K562 (cell line): ENCODE measurements around the gene FBXL2.

Experiments
- ETV6 ChIP-seq, 3 experiments: fragments of 150-350 bp in 1 of 3; sonication (generic) in 1 of 3; formaldehyde crosslinking in 1 of 3; IDR thresholded peaks; 2 replicates each; pipeline versions ENCODE4 v1.6.1 to v1.8.0; 2014 to 2022; ENCODE audit warnings: borderline replicate concordance in 2 of 3, low read depth in 2 of 3, antibody characterized with exemption in 1 of 3, low read length in 1 of 3, mild to moderate bottlenecking in 1 of 3, missing genetic modification reagents in 1 of 3
- HNRNPLL ChIP-seq: fragments of 200-400 bp; formaldehyde crosslinking; IDR thresholded peaks from 2 replicates; pipeline ENCODE4 v1.6.1; 2017; ENCODE audit warnings: low read length, low read depth, mild to moderate bottlenecking; ENCODE audit not compliant: poor library complexity, severe bottlenecking
- MTF1 ChIP-seq: fragments of 250-450 bp; sonication (Bioruptor Pico); IDR thresholded peaks from 2 replicates; pipeline ENCODE4 v1.9.0; 2021; ENCODE audit warnings: moderate library complexity, mild to moderate bottlenecking, inconsistent platforms, borderline replicate concordance
- MYC ChIP-seq, 2 experiments: fragments of 250-450 bp in 1 of 2; sonication (Bioruptor Pico) in 1 of 2; IDR thresholded peaks; 2 replicates each; pipeline versions ENCODE4 v1.5.1 to v1.6.1; 2012 to 2021; ENCODE audit warnings: low read depth in 2 of 2, borderline replicate concordance in 1 of 2, improper control_type of control experiment in 1 of 2, low read length in 1 of 2, mild to moderate bottlenecking in 1 of 2, moderate library complexity in 1 of 2
- POLR2A ChIP-seq: fragments of 450-650 bp; conservative IDR thresholded peaks from 2 replicates; pipeline ENCODE4 v1.6.1; 2016
- POLR2AphosphoS5 ChIP-seq: IDR thresholded peaks from 2 replicates; pipeline ENCODE4 v1.6.1; 2011; ENCODE audit warnings: mild to moderate bottlenecking, low read depth, low read length, moderate library complexity; ENCODE audit not compliant: control insufficient read depth, insufficient read depth
- SMARCB1 ChIP-seq: IDR thresholded peaks from 2 replicates; pipeline ENCODE4 v1.6.1; 2011; ENCODE audit warnings: improper control_type of control experiment, low read depth; ENCODE audit not compliant: insufficient read length
- TAF1 ChIP-seq: IDR thresholded peaks from 2 replicates; pipeline ENCODE4 v1.6.1; 2011; ENCODE audit warnings: mild to moderate bottlenecking, low read length, moderate library complexity; ENCODE audit not compliant: insufficient read depth, control insufficient read depth, severe bottlenecking; ENCODE audit errors: extremely low read depth
- TF ChIP-seq, protein P1 (sequence below), 3 experiments: IDR thresholded peaks in 2 of 3; conservative IDR thresholded peaks in 1 of 3; 2 replicates each; pipeline ENCODE4 v1.5.1; 2011 to 2012; ENCODE audit warnings: low read length in 3 of 3, mild to moderate bottlenecking in 3 of 3, control low read depth in 2 of 3, improper control_type of control experiment in 1 of 3, inconsistent platforms in 1 of 3, low read depth in 1 of 3, mixed read lengths in 1 of 3, moderate library complexity in 1 of 3; ENCODE audit not compliant: insufficient read depth in 2 of 3
- TF ChIP-seq, protein P2 (sequence below), 2 experiments: fragments of 450-650 bp in 1 of 2; sonication (generic) in 1 of 2; formaldehyde crosslinking in 1 of 2; IDR thresholded peaks; 2 replicates each; pipeline versions ENCODE4 v1.7.1 to v1.9.0; 2016 to 2022; ENCODE audit warnings: inconsistent platforms in 1 of 2, mild to moderate bottlenecking in 1 of 2, missing genetic modification reagents in 1 of 2
- TF ChIP-seq, protein P3 (sequence below): fragments of 450-650 bp; formaldehyde crosslinking; IDR thresholded peaks from 2 replicates; pipeline ENCODE4 v1.4.0; 2022; ENCODE audit warnings: missing genetic modification characterization

DNA sequence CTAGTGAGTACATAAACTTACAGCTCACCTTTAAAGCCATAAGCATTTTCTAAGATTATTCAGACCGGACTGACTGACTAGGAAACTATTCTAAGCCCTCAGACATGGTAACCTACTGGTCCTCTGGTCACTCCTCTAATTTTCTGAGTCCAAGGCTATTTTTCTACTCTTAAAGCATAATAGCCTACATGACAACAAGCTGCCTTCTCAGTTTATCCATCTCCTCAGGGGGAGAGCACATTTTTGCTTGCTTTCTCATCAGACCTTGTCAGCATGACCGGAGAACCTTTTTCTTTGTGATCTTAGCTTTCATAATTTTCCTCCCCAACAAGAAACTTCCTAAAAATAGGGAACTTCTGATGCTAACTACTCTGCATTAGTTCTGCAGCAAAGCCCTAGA, 124.5 kb downstream of the FBXL2 start:
- no peak for TF ChIP-seq HNRNPLL
- TF ChIP-seq POLR2A, result no peak
- TF ChIP-seq TAF1, result no peak
- TF ChIP-seq, protein P1, sequence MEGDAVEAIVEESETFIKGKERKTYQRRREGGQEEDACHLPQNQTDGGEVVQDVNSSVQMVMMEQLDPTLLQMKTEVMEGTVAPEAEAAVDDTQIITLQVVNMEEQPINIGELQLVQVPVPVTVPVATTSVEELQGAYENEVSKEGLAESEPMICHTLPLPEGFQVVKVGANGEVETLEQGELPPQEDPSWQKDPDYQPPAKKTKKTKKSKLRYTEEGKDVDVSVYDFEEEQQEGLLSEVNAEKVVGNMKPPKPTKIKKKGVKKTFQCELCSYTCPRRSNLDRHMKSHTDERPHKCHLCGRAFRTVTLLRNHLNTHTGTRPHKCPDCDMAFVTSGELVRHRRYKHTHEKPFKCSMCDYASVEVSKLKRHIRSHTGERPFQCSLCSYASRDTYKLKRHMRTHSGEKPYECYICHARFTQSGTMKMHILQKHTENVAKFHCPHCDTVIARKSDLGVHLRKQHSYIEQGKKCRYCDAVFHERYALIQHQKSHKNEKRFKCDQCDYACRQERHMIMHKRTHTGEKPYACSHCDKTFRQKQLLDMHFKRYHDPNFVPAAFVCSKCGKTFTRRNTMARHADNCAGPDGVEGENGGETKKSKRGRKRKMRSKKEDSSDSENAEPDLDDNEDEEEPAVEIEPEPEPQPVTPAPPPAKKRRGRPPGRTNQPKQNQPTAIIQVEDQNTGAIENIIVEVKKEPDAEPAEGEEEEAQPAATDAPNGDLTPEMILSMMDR (IDR thresholded peaks at IDR 0.05 in 2 of 3, conservative IDR thresholded peaks at IDR 0.05 in 1 of 3; ENCODE audit: insufficient read depth in 2 of 3, low read depth in 1 of 3, low read length in 3 of 3), result no peak
- TF ChIP-seq, protein P2, sequence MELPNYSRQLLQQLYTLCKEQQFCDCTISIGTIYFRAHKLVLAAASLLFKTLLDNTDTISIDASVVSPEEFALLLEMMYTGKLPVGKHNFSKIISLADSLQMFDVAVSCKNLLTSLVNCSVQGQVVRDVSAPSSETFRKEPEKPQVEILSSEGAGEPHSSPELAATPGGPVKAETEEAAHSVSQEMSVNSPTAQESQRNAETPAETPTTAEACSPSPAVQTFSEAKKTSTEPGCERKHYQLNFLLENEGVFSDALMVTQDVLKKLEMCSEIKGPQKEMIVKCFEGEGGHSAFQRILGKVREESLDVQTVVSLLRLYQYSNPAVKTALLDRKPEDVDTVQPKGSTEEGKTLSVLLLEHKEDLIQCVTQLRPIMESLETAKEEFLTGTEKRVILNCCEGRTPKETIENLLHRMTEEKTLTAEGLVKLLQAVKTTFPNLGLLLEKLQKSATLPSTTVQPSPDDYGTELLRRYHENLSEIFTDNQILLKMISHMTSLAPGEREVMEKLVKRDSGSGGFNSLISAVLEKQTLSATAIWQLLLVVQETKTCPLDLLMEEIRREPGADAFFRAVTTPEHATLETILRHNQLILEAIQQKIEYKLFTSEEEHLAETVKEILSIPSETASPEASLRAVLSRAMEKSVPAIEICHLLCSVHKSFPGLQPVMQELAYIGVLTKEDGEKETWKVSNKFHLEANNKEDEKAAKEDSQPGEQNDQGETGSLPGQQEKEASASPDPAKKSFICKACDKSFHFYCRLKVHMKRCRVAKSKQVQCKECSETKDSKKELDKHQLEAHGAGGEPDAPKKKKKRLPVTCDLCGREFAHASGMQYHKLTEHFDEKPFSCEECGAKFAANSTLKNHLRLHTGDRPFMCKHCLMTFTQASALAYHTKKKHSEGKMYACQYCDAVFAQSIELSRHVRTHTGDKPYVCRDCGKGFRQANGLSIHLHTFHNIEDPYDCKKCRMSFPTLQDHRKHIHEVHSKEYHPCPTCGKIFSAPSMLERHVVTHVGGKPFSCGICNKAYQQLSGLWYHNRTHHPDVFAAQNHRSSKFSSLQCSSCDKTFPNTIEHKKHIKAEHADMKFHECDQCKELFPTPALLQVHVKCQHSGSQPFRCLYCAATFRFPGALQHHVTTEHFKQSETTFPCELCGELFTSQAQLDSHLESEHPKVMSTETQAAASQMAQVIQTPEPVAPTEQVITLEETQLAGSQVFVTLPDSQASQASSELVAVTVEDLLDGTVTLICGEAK (IDR thresholded peaks at IDR 0.05), result no peak
- TF ChIP-seq, protein P2 (CRISPR knock-in tag; IDR thresholded peaks at IDR 0.05), result no peak
- TF ChIP-seq, protein P3, sequence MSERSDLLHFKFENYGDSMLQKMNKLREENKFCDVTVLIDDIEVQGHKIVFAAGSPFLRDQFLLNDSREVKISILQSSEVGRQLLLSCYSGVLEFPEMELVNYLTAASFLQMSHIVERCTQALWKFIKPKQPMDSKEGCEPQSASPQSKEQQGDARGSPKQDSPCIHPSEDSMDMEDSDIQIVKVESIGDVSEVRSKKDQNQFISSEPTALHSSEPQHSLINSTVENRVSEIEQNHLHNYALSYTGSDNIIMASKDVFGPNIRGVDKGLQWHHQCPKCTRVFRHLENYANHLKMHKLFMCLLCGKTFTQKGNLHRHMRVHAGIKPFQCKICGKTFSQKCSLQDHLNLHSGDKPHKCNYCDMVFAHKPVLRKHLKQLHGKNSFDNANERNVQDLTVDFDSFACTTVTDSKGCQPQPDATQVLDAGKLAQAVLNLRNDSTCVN (CRISPR knock-in tag), result no peak
- no peak for TF ChIP-seq ETV6 (IDR thresholded peaks at IDR 0.05; ENCODE audit: borderline replicate concordance in 1 of 2, low read depth in 2 of 2, low read length in 1 of 2)
- TF ChIP-seq ETV6 (CRISPR knock-in tag; IDR thresholded peaks at IDR 0.05; ENCODE audit: borderline replicate concordance), result no peak
- TF ChIP-seq POLR2AphosphoS5, result no peak
- no peak for TF ChIP-seq MTF1 (CRISPR knock-in tag)
- no peak for TF ChIP-seq MYC (IDR thresholded peaks at IDR 0.05; ENCODE audit: low read depth, low read length)
- TF ChIP-seq MYC (CRISPR knock-in tag; IDR thresholded peaks at IDR 0.05; ENCODE audit: borderline replicate concordance, low read depth), result no peak
- TF ChIP-seq SMARCB1, result no peak
